Peyer's patch (tissue), 4 donors: ENCODE measurements around the gene VEGFD.

Source experiments
- CTCF ChIP-seq, 6 experiments: fragments of 450-650 bp in 4 of 6; fragments of 200-600 bp in 2 of 6; sonication (generic) in 1 of 6; IDR thresholded peaks; one replicate each; pipeline ENCODE4 v1.5.1; 2017 to 2019; ENCODE audit warnings: antibody characterized with exemption in 6 of 6, mild to moderate bottlenecking in 3 of 6, moderate library complexity in 1 of 6
- POLR2A ChIP-seq, 2 donors: fragments of 450-650 bp; IDR thresholded peaks; one replicate each; pipeline ENCODE4 v1.5.1; 2017; ENCODE audit warnings: antibody characterized with exemption in 2 of 2, mild to moderate bottlenecking in 2 of 2, moderate library complexity in 2 of 2

GRCh38 chrX:15335135-15336022 is 48.8 kb downstream of the VEGFD start, which contains the start of gene PIGA:
- TF ChIP-seq CTCF (IDR thresholded peaks at IDR 0.05) (no peak), POLR2A (IDR thresholded peaks at IDR 0.05) (peak; percentile 76 to 90)
